ENCODE data around the gene ZNF599. TPM values are rescaled to one million over a fixed set of nuclear protein-coding genes. Genes with fewer than 3 reads are reported as not detected.

ZNF599 gene
- total RNA-seq, 2 experiments from 2014 or later: 3.7 to 5.3 TPM

DNA sequence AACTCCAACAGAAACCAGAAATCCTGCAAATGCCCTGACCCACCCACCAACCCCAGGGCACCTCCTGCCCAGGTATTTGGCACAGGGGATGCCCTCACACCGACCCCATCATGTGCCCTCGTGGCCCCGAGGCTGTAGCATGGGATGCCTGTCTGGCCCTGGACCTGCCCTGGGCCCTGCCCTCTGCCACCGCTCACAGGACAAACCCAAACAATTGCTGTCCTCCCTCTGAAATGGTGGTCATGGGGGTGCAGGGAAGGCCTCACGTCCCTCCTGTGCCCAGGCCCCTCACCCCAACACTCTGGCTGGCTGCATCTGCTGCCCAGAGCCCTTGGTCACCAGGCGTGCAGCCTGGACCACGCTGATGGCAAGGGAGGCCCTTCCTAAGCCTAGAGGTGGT, 41.1 kb downstream of the ZNF599 start:
- Mint-ChIP-seq H3K27me3 (peaks cover 2% of the 10 kb centered on the region), H3K9me3 (ENCODE audit: low read depth) (peaks cover 11% of the 10 kb centered on the region), H3K4me3 (no peak overlapping the region), H3K27ac (no peak overlapping the region), H3K4me1 (peaks cover 22% of the 10 kb centered on the region), H3K36me3 (peaks cover 17% of the 10 kb centered on the region)
- DNase-seq: no peak
- CTCF ChIA-PET: no interaction called here
- ATAC-seq: no peak

DNA sequence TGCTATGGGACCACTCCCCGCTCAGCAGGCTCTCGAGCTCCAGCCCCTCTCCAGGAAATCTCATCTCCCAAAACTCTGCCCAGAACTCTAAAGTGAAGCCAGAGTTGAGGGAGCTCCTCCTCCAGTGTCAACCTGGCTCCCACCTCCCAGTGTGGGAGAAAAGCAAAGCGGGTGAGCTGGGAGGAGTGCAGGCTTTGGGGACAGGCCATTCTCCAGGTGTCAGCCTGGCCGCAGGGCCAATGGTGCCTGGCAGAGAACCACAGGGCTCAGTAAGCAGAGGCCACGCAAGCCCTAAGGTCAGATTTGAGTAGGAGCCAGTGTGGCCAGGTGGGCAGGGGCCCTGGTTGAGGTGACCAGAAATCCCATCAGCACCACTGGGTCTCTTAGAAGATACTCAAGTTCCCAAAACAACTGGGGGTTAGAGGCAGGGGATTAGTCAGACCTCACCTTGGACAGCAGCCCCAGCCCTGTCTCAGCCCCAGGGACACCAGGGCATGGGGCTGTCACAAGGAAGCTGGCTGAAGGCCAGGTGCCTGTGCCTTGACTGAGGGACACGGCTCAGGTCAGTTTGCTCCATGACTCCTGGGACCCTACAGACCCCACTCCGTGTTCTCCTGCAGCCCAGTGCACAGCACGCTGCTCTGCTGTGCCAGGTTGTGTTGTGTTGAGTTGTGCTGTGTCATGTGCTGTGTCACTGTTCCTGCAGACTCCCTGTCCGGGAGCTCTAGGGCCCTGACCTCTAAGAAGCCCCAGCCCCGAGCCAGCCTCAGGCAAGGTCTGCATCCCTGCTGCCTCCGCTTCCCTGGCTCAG, 41.8 kb downstream of the ZNF599 start:
- peaks cover 12% of the 10 kb centered on the region for H3K36me3 Mint-ChIP-seq
- H3K4me3 Mint-ChIP-seq: no peak overlapping the region
- H3K27ac Mint-ChIP-seq: no peak overlapping the region
- peaks cover 22% of the 10 kb centered on the region for H3K4me1 Mint-ChIP-seq
- ATAC-seq: no peak
- CTCF ChIA-PET: interaction anchor here (0.6 kb wide), 1 partner anchor 617 kb away, joined by 4 read pairs; no protein-coding TSS in a partner anchor
- peaks cover 7% of the 10 kb centered on the region for H3K9me3 Mint-ChIP-seq (ENCODE audit: low read depth)
- DNase-seq: no peak
- peaks cover 2% of the 10 kb centered on the region for H3K27me3 Mint-ChIP-seq

DNA sequence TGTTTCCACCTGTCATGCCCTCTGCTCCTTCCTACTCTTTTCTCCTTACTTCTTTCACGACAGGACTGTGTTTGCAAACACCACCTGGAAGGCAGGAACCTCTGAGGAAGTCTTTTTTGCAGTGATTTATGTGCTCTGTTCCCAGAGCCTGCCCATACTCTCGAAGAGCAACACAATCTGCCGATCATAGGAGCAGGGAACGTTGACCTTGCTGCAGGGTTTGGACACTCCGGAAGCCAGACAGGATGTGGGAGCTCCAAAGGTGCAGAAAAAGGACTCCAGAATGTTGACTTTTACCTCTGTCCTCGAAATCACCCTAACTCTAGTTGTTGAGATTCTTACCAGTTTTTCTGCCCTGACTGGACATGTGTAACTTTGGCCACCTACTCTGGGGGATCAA, 47.6 kb downstream of the ZNF599 start:
- ATAC-seq: no peak
- no peak overlapping the region for H3K4me3 Mint-ChIP-seq
- DNase-seq: no peak
- H3K27ac Mint-ChIP-seq: no peak overlapping the region
- H3K9me3 Mint-ChIP-seq (ENCODE audit: low read depth): no peaks in the 10 kb centered on the region
- peaks cover 13% of the 10 kb centered on the region for H3K27me3 Mint-ChIP-seq
- no peaks in the 10 kb centered on the region for H3K36me3 Mint-ChIP-seq
- CTCF ChIA-PET: no interaction called here
- H3K4me1 Mint-ChIP-seq: no peaks in the 10 kb centered on the region

DNA sequence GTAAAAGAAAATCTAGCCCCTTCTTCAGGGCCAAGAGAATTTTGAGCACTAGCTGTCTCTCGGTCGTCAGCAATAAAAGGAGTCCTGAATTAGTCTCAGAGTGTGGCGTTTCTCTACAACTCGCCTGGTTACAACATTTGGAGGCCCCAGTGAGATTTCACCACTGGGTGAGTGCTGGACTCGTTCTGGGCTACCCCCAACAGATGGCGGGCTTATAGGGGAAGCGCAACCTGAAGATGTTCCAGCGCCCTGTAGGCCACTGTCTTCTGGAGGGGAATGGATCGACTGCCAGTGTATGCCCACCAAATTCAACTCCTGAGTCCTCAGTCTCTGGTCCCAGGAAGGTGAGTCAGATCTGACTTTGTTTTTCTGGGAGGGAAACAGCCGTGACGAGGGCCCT, 50.7 kb downstream of the ZNF599 start:
- ATAC-seq: no peak
- Mint-ChIP-seq H3K4me1 (no peaks in the 10 kb centered on the region), H3K27me3 (peaks cover 13% of the 10 kb centered on the region), H3K36me3 (no peaks in the 10 kb centered on the region), H3K4me3 (no peak overlapping the region), H3K27ac (no peak overlapping the region), H3K9me3 (ENCODE audit: low read depth) (no peaks in the 10 kb centered on the region)
- DNase-seq: no peak
- CTCF ChIA-PET: interaction anchor here (0.6 kb wide), 1 partner anchor 220 kb away, joined by 5 read pairs; no protein-coding TSS in a partner anchor

DNA sequence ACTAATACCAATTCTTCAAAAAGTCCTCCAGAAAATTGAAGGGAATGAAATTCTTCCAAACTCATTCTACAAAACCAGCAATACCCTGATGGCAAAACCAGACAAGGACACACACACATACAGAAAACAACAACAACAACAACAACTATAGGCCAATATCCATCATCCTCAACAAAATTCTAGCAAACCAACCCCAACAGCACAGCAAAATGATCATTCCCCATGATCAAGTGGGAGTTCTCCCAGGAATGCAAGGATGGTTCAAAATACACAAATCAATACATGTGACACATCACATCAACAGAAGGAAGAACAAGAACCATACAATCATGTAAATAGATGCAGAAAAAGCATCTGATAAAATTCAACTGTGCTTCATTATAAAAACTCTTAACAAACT, 57.7 kb downstream of the ZNF599 start:
- H3K27me3 Mint-ChIP-seq: peaks cover 9% of the 10 kb centered on the region
- ATAC-seq: no peak
- peaks cover 10% of the 10 kb centered on the region for H3K36me3 Mint-ChIP-seq
- CTCF ChIA-PET: no interaction called here
- H3K4me1 Mint-ChIP-seq: peaks cover 1% of the 10 kb centered on the region
- no peak overlapping the region for H3K4me3 Mint-ChIP-seq
- H3K27ac Mint-ChIP-seq: no peak overlapping the region
- no peak for DNase-seq
- peaks cover 17% of the 10 kb centered on the region for H3K9me3 Mint-ChIP-seq (ENCODE audit: low read depth)

DNA sequence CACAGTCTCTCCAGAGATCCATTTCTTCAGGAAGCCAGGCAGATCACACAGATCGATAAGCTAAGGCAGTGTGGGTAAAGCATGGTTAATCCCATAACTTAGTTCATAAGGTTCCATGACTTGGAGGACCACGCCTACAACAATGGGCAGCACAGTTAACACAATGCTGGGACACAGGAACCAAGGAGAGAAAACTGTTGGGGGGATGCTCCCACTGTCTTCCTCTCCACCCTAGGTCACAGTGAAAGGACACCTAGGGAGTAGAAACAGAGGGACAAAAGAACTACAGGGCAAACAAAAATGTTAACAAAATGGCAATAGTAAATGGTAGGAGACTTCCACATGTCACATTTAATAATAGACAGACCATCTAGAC, 59.8 kb downstream of the ZNF599 start:
- H3K27me3 Mint-ChIP-seq: peaks cover 9% of the 10 kb centered on the region
- no peak for DNase-seq
- no peak overlapping the region for H3K27ac Mint-ChIP-seq
- H3K9me3 Mint-ChIP-seq (ENCODE audit: low read depth): peaks cover 17% of the 10 kb centered on the region
- H3K4me3 Mint-ChIP-seq: no peak overlapping the region
- peaks cover 1% of the 10 kb centered on the region for H3K4me1 Mint-ChIP-seq
- peaks cover 10% of the 10 kb centered on the region for H3K36me3 Mint-ChIP-seq
- CTCF ChIA-PET: interaction anchor here (0.7 to 4.6 kb wide), 4 partner anchors 13 to 74 kb away, joined by 3 to 37 read pairs (median 4); partner anchors contain the start of genes SCGB2B2 and ZNF302
- ATAC-seq: no peak

DNA sequence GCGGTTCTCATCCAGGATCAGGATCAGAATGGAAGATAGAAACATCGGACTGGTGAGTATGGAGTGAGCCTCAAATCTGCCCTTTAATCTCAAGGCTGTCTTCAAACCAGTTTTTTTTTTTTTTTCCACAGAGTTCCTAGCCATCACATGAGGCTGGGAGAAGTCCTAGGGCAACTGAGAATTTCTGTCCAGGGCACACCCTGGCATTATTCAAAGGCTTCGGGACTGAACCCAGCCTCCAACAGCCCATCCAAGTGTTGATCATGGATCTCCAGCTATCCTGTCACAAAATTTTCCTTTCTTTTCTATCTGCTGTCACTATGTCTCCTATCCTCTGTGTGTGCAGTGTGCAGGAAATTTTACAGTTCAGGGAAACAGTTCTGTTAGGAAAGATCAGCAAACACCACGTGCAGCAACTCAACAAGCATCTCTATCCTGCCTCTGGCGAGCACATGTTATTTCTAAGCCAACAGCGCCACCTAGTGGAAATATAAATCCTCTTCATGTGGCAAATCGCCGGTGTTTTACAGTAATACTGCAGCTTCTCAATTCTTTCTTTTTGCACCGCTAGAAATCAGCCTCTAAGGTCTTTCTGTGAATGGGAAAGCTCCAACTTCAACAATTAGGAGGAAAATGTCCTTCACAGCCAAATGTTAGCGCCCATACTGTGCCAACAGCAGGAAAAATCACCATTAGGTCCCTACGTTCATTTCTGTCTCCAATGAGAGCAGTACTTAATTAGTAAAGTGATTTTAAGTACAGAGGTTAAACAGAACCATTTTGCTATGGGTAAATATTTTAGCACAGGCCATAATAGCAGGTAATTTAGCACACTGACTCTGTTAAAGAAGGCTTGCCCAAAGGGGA, 60.4 kb downstream of the ZNF599 start:
- no peak overlapping the region for H3K27ac Mint-ChIP-seq
- peaks cover 10% of the 10 kb centered on the region for H3K36me3 Mint-ChIP-seq
- H3K27me3 Mint-ChIP-seq: peaks cover 9% of the 10 kb centered on the region
- H3K4me1 Mint-ChIP-seq: peaks cover 1% of the 10 kb centered on the region
- ATAC-seq (peak; percentile 53), DNase-seq (peak; percentile 66)
- H3K9me3 Mint-ChIP-seq (ENCODE audit: low read depth): peaks cover 17% of the 10 kb centered on the region
- CTCF ChIA-PET: interaction anchor here (0.7 to 4.6 kb wide), 5 partner anchors 14 to 73 kb away, joined by 3 to 37 read pairs (median 4); partner anchors contain the start of genes SCGB2B2 and ZNF302
- H3K4me3 Mint-ChIP-seq: no peak overlapping the region

DNA sequence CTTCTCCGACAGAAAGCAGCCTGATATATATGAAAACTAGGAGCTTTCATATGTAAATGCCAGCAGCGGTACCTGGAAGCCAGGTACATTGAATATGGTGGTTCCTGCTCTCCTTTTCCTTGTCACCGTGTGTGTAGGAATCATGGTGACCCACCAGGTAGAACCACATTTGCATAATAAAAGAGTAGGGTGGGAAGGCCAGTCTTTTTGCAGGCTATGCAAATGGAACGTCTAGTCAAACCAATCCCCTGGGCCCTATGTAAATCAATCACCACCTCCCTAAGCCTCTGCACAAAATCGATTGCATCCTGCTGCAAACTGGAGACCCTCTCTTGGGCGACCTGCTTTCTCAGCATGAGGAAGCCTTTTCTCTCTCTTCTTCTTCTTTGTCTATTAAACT, 61.1 kb downstream of the ZNF599 start:
- Mint-ChIP-seq H3K4me3 (no peak overlapping the region), H3K4me1 (peaks cover 1% of the 10 kb centered on the region), H3K27ac (no peak overlapping the region), H3K36me3 (peaks cover 10% of the 10 kb centered on the region), H3K9me3 (ENCODE audit: low read depth) (peaks cover 20% of the 10 kb centered on the region), H3K27me3 (peaks cover 3% of the 10 kb centered on the region)
- CTCF ChIA-PET: interaction anchor here (1.0 to 4.6 kb wide), 3 partner anchors 33 to 72 kb away, joined by 4 to 37 read pairs (median 6); partner anchors contain the start of genes SCGB2B2 and ZNF302
- no peak for ATAC-seq
- no peak for DNase-seq

Other genes starting within 250 kb of the ZNF599 start
- gene SCGB2B2, start 96.1 kb downstream of the ZNF599 start, total RNA-seq: under 1 TPM in 1 of 2 experiments, not detected in 1; 0.23 TPM
- 10 to 100 TPM; 11.1 to 12.0 TPM for gene ZNF302, start 95.5 kb downstream of the ZNF599 start, total RNA-seq
- 1 to 10 TPM; 1.9 to 3.6 TPM for gene ZNF181, start 39.0 kb downstream of the ZNF599 start, total RNA-seq
- gene ZNF30, start 153.7 kb upstream of the ZNF599 start, total RNA-seq: 1 to 10 TPM; 2.7 TPM
- 10 to 100 TPM; 13.5 to 15.3 TPM for gene ZNF792, start 191.0 kb upstream of the ZNF599 start, total RNA-seq
- gene GRAMD1A, start 227.1 kb upstream of the ZNF599 start, total RNA-seq: 100 to 1,000 TPM; 109 to 127 TPM

Data from activated CD8-positive, alpha-beta memory T cell treated with anti-CD3 and anti-CD28 coated beads, Interleukin-2, amount 10 ng/mL, durations not matched to agents 7 days and 5 days (primary cell).